HCT116 (cell line): ENCODE measurements around the gene GNRH2. TPM values are rescaled to one million over a fixed set of nuclear protein-coding genes. Genes with fewer than 3 reads are reported as not detected.

Experiments
- ATAC-seq: fragments of 200-7000 bp; cut with Tn5 transposase; 2 replicates; pipeline ENCODE4 v1.9.1; 2020; ENCODE audit warnings: mild to moderate bottlenecking, moderate library complexity
- BruUV-seq: library from RNA; stranded (reverse); fragments of 400-500 nt; replicated peaks from 2 replicates; lab custom pipeline; 2021; lab: Mats Ljungman, UMichigan
- CTCF ChIA-PET: fragments of 300-600 bp; sonication (Branson Sonifier 250); formaldehyde crosslinking; loops from one replicate; lab custom pipeline; 2021; ENCODE audit warnings: antibody characterized with exemption; lab: Charles Lee
- POLR2A ChIA-PET: fragments of 300-600, 350-600 bp; sonication (Branson Sonifier 250); formaldehyde crosslinking; loops from one replicate; lab custom pipeline; 2021; ENCODE audit warnings: antibody characterized with exemption; lab: Charles Lee
- RAD21 ChIA-PET, 2 experiments: fragments of 300-600 bp; sonication (Branson Sonifier 250); formaldehyde crosslinking; loops; one replicate each; lab custom pipeline; 2023; ENCODE audit warnings: low total read pairs in 2 of 2; ENCODE audit not compliant: uncharacterized antibody in 2 of 2, unreplicated experiment in 2 of 2, low non-redundant PET in 1 of 2; lab: Charles Lee
- DNase-seq: peaks from one replicate; pipeline ENCODE4 v3.0.0-alpha.2; 2010; ENCODE audit warnings: low read depth, low spot score
- H2AFZ ChIP-seq: fragments of 200-600 bp; shearing (Covaris generic), sonication (generic); 2 replicates; pipeline ENCODE4 v1.6.1; 2017; ENCODE audit warnings: low read depth, mixed run types, mixed read lengths, antibody characterized with exemption, low read length; ENCODE audit not compliant: poor library complexity, severe bottlenecking
- H3K27ac ChIP-seq: 2 replicates; pipeline ENCODE4 v1.5.1; 2012; ENCODE audit warnings: low read depth, low read length
- H3K27me3 ChIP-seq: fragments of 200-600 bp; sonication (generic); 2 replicates; pipeline ENCODE4 v1.6.1; 2016; ENCODE audit warnings: mixed run types, low read length, mixed read lengths; ENCODE audit not compliant: insufficient read depth
- H3K36me3 ChIP-seq, 2 experiments: fragments of 200-500 bp in 1 of 2; fragments of 200-600 bp in 1 of 2; sonication (Bioruptor generic) in 1 of 2; sonication (generic) in 1 of 2; 2 replicates each; pipeline versions ENCODE4 v1.5.1 to v1.6.1; 2014 to 2016; ENCODE audit warnings: low read length in 2 of 2, inconsistent platforms in 1 of 2, mixed read lengths in 1 of 2, mixed run types in 1 of 2; ENCODE audit not compliant: insufficient read depth in 2 of 2, control insufficient read depth in 1 of 2
- H3K4me1 ChIP-seq, 2 experiments: fragments of 200-600 bp in 1 of 2; sonication (generic) in 1 of 2; 2 replicates each; pipeline versions ENCODE4 v1.5.1 to v1.6.1; 2012 to 2017; ENCODE audit warnings: low read length in 2 of 2, inconsistent platforms in 1 of 2, mild to moderate bottlenecking in 1 of 2, mixed read lengths in 1 of 2, mixed run types in 1 of 2, moderate library complexity in 1 of 2; ENCODE audit not compliant: insufficient read depth in 2 of 2, control insufficient read depth in 1 of 2
- H3K4me2 ChIP-seq: fragments of 200-600 bp; sonication (generic); 2 replicates; pipeline ENCODE4 v1.6.1; 2017; ENCODE audit warnings: mixed run types, low read length, mixed read lengths
- H3K4me3 ChIP-seq, 2 experiments: fragments of 200-600 bp in 1 of 2; sonication (generic) in 1 of 2; replicated peaks in 1 of 2; 2 replicates each; pipeline ENCODE4 v1.5.1; 2011 to 2016; ENCODE audit warnings: low read length in 2 of 2, control low read depth in 1 of 2, low read depth in 1 of 2, mild to moderate bottlenecking in 1 of 2, mixed read lengths in 1 of 2, mixed run types in 1 of 2
- H3K79me2 ChIP-seq: fragments of 200-600 bp; sonication (generic); 2 replicates; pipeline ENCODE4 v1.6.1; 2017; ENCODE audit warnings: mild to moderate bottlenecking, mixed run types, low read length, moderate library complexity, mixed read lengths; ENCODE audit not compliant: insufficient read depth
- H3K9ac ChIP-seq: fragments of 200-600 bp; sonication (generic); 2 replicates; pipeline ENCODE4 v1.6.1; 2016; ENCODE audit warnings: low read length, mixed read lengths
- H3K9me2 ChIP-seq: fragments of 200-600 bp; sonication (generic), shearing (Covaris generic); 2 replicates; pipeline ENCODE4 v1.6.1; 2017; ENCODE audit warnings: mixed run types, mild to moderate bottlenecking, moderate library complexity; ENCODE audit not compliant: insufficient read depth
- H3K9me3 ChIP-seq, 2 experiments: fragments of 200-500 bp in 1 of 2; fragments of 200-600 bp in 1 of 2; sonication (Bioruptor generic) in 1 of 2; sonication (generic) in 1 of 2; 2 replicates each; pipeline ENCODE4 v1.6.1; 2014 to 2017; ENCODE audit warnings: low read length in 2 of 2, mixed read lengths in 2 of 2, inconsistent platforms in 1 of 2, low read depth in 1 of 2, mild to moderate bottlenecking in 1 of 2, mixed run types in 1 of 2, moderate library complexity in 1 of 2; ENCODE audit not compliant: control insufficient read depth in 1 of 2, insufficient read depth in 1 of 2
- H4K20me1 ChIP-seq: fragments of 200-600 bp; sonication (generic), shearing (Covaris generic); 2 replicates; pipeline ENCODE4 v1.6.1; 2017; ENCODE audit warnings: mixed run types, mild to moderate bottlenecking, moderate library complexity; ENCODE audit not compliant: insufficient read depth
- EGR1 ChIP-seq: IDR thresholded peaks from 2 replicates; pipeline ENCODE4 v1.6.1; 2012; ENCODE audit warnings: low read depth
- EZH2 ChIP-seq: fragments of 200-600 bp; sonication (generic); IDR thresholded peaks from 2 replicates; pipeline ENCODE4 v1.6.1; 2017; ENCODE audit warnings: antibody characterized with exemption, mixed run types
- EZH2phosphoT487 ChIP-seq: fragments of 200-600 bp; IDR thresholded peaks from 2 replicates; pipeline ENCODE4 v1.6.1; 2018; ENCODE audit warnings: antibody characterized with exemption, borderline replicate concordance
- JUND ChIP-seq: IDR thresholded peaks from 2 replicates; pipeline ENCODE4 v1.6.1; 2012
- POLR2A ChIP-seq: IDR thresholded peaks from 2 replicates; pipeline ENCODE4 v1.7.0; 2011; ENCODE audit warnings: borderline replicate concordance; ENCODE audit not compliant: insufficient read depth, insufficient read length; ENCODE audit errors: extremely low read depth
- POLR2AphosphoS5 ChIP-seq: IDR thresholded peaks from 2 replicates; pipeline ENCODE4 v1.6.1; 2011; ENCODE audit warnings: mild to moderate bottlenecking, low read depth, low read length, moderate library complexity
- RAD21 ChIP-seq: IDR thresholded peaks from 2 replicates; pipeline ENCODE4 v1.6.1; 2012; ENCODE audit warnings: low read depth, mild to moderate bottlenecking
- TCF7L2 ChIP-seq: IDR thresholded peaks from 2 replicates; pipeline ENCODE4 v1.7.0; 2011; ENCODE audit warnings: borderline replicate concordance, inconsistent platforms; ENCODE audit not compliant: insufficient read depth, insufficient read length; ENCODE audit errors: extremely low read depth
- YY1 ChIP-seq: IDR thresholded peaks from 2 replicates; pipeline ENCODE4 v1.6.1; 2011; ENCODE audit warnings: low read length, low read depth, moderate library complexity, mild to moderate bottlenecking; ENCODE audit not compliant: insufficient replicate concordance; ENCODE audit errors: extremely low read depth
- ZNF274 ChIP-seq: fragments of 200-500 bp; sonication (Bioruptor generic); IDR thresholded peaks from 2 replicates; pipeline ENCODE4 v1.6.1; 2014; ENCODE audit warnings: mild to moderate bottlenecking, low read depth, low read length, inconsistent platforms
- intact Hi-C: fragments of 100-400 bp; cut with micrococcal nuclease; formaldehyde crosslinking; loops from 2 replicates; pipeline ENCODE4 v1.10.0; 2022
- total RNA-seq: library from RNA; stranded (reverse); gene quantifications from one replicate; pipeline ENCODE4 v1.2.1, GENCODE V29; 2021; ENCODE audit not compliant: unreplicated experiment
- TF ChIP-seq, protein P1 (sequence below): IDR thresholded peaks from 2 replicates; pipeline ENCODE4 v1.6.1; 2012; ENCODE audit warnings: low read depth
- TF ChIP-seq, protein P2 (sequence below): IDR thresholded peaks from 2 replicates; pipeline ENCODE4 v1.6.1; 2012
- TF ChIP-seq, protein P3 (sequence below), 3 experiments: fragments of 200-600 bp in 1 of 3; sonication (generic) in 1 of 3; IDR thresholded peaks in 2 of 3; conservative IDR thresholded peaks in 1 of 3; 2 replicates each; pipeline ENCODE4 v1.5.1; 2012 to 2017; ENCODE audit warnings: low read depth in 2 of 3, low read length in 2 of 3, antibody characterized with exemption in 1 of 3, borderline replicate concordance in 1 of 3, control low read depth in 1 of 3, mild to moderate bottlenecking in 1 of 3, mixed read lengths in 1 of 3, mixed run types in 1 of 3, moderate library complexity in 1 of 3; ENCODE audit not compliant: insufficient read depth in 1 of 3

The GNRH2 gene
- total RNA-seq, 1 experiment from 2014 or later: 0.32 TPM

GRCh38 chr20:3039426-3039825, 4.0 kb upstream of the GNRH2 start:
- DNase-seq: no peak
- H3K4me1 ChIP-seq: peaks cover 4 to 9% of the 10 kb centered on the region in 2 experiments; a peak in 2 of 4 replicates
- BruUV-seq: no TSS peak
- no peak overlapping the region for H3K9ac ChIP-seq
- H3K9me2 ChIP-seq: no peaks in the 10 kb centered on the region
- TF ChIP-seq, protein P1, sequence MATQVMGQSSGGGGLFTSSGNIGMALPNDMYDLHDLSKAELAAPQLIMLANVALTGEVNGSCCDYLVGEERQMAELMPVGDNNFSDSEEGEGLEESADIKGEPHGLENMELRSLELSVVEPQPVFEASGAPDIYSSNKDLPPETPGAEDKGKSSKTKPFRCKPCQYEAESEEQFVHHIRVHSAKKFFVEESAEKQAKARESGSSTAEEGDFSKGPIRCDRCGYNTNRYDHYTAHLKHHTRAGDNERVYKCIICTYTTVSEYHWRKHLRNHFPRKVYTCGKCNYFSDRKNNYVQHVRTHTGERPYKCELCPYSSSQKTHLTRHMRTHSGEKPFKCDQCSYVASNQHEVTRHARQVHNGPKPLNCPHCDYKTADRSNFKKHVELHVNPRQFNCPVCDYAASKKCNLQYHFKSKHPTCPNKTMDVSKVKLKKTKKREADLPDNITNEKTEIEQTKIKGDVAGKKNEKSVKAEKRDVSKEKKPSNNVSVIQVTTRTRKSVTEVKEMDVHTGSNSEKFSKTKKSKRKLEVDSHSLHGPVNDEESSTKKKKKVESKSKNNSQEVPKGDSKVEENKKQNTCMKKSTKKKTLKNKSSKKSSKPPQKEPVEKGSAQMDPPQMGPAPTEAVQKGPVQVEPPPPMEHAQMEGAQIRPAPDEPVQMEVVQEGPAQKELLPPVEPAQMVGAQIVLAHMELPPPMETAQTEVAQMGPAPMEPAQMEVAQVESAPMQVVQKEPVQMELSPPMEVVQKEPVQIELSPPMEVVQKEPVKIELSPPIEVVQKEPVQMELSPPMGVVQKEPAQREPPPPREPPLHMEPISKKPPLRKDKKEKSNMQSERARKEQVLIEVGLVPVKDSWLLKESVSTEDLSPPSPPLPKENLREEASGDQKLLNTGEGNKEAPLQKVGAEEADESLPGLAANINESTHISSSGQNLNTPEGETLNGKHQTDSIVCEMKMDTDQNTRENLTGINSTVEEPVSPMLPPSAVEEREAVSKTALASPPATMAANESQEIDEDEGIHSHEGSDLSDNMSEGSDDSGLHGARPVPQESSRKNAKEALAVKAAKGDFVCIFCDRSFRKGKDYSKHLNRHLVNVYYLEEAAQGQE: no peak
- TF ChIP-seq TCF7L2 (no peak), POLR2A (no peak), EZH2phosphoT487 (no peak), JUND (no peak), RAD21 (no peak), POLR2AphosphoS5 (no peak), EGR1 (no peak), YY1 (no peak), ZNF274 (no peak), EZH2 (no peak)
- TF ChIP-seq, protein P2, sequence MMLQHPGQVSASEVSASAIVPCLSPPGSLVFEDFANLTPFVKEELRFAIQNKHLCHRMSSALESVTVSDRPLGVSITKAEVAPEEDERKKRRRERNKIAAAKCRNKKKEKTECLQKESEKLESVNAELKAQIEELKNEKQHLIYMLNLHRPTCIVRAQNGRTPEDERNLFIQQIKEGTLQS: no peak
- TF ChIP-seq, protein P3, sequence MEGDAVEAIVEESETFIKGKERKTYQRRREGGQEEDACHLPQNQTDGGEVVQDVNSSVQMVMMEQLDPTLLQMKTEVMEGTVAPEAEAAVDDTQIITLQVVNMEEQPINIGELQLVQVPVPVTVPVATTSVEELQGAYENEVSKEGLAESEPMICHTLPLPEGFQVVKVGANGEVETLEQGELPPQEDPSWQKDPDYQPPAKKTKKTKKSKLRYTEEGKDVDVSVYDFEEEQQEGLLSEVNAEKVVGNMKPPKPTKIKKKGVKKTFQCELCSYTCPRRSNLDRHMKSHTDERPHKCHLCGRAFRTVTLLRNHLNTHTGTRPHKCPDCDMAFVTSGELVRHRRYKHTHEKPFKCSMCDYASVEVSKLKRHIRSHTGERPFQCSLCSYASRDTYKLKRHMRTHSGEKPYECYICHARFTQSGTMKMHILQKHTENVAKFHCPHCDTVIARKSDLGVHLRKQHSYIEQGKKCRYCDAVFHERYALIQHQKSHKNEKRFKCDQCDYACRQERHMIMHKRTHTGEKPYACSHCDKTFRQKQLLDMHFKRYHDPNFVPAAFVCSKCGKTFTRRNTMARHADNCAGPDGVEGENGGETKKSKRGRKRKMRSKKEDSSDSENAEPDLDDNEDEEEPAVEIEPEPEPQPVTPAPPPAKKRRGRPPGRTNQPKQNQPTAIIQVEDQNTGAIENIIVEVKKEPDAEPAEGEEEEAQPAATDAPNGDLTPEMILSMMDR (IDR thresholded peaks at IDR 0.05 in 2 of 3, conservative IDR thresholded peaks at IDR 0.05 in 1 of 3; ENCODE audit: borderline replicate concordance in 1 of 3, insufficient read depth in 1 of 3, low read depth in 2 of 3, low read length in 2 of 3): no peak
- H3K9me3 ChIP-seq: no peaks in the 10 kb centered on the region
- peaks cover 3 to 11% of the 10 kb centered on the region in 2 experiments; a peak in 3 of 4 replicates for H3K36me3 ChIP-seq
- H3K4me3 ChIP-seq: no peak overlapping the region
- H4K20me1 ChIP-seq: no peaks in the 10 kb centered on the region
- H3K4me2 ChIP-seq: no peak overlapping the region
- H3K27ac ChIP-seq: no peak overlapping the region
- CTCF ChIA-PET: no interaction called here
- no peak overlapping the region for H2AFZ ChIP-seq
- POLR2A ChIA-PET: no interaction called here
- H3K27me3 ChIP-seq: no peaks in the 10 kb centered on the region
- RAD21 ChIA-PET: no interaction called here
- H3K79me2 ChIP-seq: no peaks in the 10 kb centered on the region
- no peak for ATAC-seq
- intact Hi-C loops: no loop called here
